Measurements from ENCODE around the gene OR10A2.

DNA sequence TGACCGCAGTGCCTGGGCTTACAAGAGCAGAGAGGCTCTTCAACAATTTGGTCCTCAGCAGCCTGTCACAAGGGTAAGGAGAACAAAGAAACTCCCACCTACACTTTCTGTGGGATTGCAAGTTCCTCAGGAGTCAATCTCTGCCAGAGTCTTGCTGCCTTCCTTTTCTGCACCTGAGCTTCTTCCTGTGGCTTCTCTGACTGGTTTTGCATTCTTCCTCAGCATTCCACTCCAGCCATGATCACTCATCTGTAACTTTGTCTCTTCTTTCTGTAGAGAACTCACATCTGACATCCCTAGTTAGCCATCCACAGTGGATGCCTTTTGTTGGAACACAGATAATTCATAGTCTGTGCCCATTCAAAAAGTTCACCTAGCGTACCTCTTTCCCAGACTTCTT is 49.2 kb upstream of the OR10A2 start:
- TF ChIP-seq, protein P1, sequence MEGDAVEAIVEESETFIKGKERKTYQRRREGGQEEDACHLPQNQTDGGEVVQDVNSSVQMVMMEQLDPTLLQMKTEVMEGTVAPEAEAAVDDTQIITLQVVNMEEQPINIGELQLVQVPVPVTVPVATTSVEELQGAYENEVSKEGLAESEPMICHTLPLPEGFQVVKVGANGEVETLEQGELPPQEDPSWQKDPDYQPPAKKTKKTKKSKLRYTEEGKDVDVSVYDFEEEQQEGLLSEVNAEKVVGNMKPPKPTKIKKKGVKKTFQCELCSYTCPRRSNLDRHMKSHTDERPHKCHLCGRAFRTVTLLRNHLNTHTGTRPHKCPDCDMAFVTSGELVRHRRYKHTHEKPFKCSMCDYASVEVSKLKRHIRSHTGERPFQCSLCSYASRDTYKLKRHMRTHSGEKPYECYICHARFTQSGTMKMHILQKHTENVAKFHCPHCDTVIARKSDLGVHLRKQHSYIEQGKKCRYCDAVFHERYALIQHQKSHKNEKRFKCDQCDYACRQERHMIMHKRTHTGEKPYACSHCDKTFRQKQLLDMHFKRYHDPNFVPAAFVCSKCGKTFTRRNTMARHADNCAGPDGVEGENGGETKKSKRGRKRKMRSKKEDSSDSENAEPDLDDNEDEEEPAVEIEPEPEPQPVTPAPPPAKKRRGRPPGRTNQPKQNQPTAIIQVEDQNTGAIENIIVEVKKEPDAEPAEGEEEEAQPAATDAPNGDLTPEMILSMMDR (IDR thresholded peaks at IDR 0.05; ENCODE audit: low read length), result no peak
- TF ChIP-seq EZH2 (IDR thresholded peaks at IDR 0.05; ENCODE audit: borderline replicate concordance, low read length), result no peak

Data from OCI-LY1 (cell line).